Nucleus accumbens (tissue), 56 donors: ENCODE data around the gene APBA1.
"Not testable (repeated sequence)": the region's sequence is repeated elsewhere in the genome, so short reads cannot be mapped to it uniquely, and the experiment has no call there.

Experiments
- DNase-seq, 56 donors: peaks; one replicate each; lab custom pipeline; 2025; lab: John Stamatoyannopoulos, UW

APBA1 gene

DNA sequence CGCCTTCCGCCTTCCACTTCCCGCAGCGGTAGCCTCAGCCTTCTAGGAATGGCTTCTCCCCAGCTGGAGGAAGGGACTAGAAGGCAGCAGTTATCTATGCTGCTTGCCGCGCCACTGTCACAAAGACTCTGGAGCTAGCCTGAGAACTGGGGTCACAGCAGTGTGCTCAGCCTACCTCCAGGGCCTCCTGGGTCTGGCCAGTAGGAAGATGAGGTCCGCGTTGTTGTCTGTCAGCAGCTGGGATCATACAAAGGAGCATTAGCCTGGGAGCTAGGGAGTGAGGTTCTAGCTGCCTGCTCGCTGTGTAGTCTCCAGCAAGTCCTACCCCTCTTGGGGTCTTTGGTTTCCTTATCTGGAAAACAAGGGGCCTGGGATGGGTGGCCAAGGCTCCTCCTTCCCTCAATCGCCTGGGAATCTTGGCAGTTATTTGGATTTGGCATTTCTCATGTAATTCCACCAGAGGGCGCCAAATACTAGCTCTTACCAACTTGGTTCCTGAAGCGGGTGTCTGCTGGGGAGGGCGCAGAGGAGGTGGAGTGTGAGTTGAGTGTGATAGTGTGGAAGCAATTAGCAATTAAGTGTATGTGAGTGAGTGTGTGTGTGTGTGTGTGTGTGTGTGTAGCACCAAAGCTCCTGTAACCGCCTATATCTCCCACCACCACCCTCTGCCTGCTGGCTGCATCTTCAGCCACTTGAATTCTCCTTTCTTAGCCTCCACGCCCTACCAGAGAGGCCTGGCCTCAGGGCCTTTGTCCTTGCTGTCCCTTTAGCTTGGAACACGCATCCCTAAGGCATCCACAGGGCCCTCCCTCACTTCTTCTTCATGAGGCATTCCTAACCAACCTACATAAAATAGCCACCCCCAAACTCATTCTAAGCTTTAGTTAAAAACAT lies 250.0 kb downstream of the APBA1 start:
- peak in 49 of 56 donors; percentile 13 to 82 (median 49) for DNase-seq

DNA sequence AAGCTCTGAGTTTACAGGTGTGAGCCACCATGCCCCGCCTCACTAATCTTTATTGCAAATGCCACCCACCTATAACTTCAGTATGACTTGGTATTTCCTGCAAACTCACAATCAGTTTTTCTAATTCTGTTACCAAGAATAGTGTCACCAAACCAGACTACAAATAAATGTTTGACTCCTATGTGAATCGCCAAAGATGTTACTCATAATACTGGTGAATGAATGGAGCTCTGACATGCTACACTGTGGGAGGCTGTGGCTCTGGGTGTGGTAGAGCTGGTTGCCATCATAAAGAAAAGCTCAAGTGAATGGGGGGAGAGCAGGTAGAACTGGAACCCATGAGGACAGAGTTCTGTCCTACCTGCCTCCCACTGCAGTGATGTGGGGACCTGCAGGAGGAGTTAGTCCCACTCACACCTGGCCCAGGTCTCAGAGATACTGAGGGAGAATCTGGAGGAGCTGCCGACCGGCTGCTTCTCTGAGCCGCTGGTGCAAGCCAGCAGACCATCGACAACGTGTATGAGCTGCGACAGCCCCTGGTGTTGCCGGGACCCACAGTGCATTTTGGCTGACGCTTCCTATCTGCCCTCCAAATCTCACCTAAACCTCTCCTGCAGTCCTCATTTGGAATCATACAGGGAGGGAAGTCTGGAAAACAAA lies 251.4 kb downstream of the APBA1 start:
- no peak for DNase-seq

DNA sequence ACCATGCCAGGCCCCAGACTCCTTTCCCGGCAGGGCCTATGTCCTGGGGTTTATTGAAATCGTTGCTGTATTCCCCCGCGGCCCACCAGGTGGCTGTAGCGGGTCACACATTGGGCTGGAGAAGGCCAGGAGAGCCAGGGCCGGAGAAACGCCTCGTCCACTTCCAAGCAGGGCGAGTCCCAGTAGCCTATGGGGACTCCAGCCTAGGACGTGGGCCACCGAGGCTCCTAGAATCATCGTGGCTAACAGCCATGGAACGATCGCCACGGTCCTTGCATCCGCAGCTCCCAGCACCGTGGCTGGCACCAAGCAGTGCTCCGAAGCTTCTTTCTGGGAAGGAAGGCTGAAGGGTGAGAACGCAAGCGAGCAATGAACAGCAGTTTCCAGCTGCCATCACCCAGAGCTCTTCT lies 259.4 kb downstream of the APBA1 start:
- DNase-seq, result peak in 40 of 56 donors; percentile 8 to 74 (median 31)

DNA sequence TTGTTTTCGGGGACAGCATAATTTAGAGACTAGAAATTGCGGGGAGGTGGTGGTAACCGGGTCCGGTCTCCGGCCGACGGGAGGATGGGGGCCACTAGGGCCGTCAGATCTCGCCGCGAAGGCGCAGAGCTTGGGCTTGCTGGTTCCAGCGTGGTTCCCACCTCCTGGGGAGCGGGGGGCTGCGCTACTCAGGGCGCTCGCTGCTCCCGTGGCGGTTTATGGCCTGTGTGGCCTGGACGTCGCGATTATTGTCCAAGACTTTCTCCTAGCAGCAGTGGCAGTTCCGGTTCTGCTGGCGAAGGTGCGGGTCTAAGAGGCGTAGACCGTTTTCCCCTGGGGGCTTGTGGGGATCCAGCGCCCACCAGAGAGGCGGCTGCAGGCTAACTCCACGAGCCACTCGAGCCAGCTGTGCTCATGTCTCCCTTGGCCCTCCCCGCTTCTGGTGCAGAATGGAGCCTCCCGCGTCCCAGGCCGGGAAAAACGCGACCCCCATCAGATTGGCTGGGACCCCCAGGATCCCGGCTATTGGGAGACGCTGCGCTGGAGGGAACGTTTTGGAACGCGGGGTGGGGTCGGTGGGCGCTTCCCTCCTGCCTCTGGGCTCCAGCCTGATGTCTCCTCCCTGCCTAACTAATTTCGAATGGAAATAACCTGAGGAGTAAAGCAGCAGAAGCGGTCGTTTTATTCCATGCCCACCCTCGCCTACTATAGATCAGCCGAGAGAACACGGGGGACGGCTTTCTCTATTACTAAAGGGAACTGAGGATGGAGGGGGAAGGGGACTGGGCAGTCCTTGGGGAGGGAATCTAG lies 260.0 kb downstream of the APBA1 start:
- DNase-seq, result no peak

DNA sequence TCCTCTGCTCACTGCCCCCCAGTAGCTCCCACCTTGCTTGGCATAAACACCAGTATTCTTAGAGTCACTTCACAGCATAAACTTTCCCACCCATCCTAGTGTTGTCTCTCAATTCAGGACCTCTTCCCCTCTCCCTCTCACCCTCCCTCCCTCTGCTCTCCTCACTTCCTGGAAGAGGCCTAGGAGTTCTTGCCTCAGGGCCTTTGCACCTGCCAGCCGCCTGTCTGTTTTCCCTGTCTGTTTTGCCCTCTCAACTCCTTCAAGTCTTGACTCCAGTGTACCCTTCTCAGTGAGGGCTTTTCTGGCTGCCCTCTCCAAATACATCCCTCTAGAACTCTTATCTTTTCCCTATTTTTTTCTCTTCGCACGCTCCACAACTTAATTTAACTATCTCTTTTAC lies 260.9 kb downstream of the APBA1 start:
- no peak for DNase-seq

DNA sequence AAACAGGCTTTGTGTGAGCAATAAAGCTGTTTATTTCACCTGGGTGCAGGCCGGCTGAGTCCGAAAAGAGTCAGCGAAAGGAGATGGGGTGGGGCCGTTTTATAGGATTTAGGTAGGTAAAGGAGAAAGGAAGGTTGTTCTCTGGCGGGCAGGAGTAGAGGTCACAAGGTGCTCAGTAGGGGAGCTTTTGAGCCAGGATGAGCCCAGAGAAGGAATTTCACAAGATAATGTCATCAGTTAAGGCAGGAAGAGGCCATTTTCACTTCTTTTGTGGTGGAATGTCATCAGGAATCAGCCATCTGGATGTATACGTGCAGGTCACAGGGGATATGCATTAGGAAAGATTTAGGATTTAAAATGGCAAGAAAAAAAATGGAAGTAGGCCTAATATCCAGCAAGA lies 262.2 kb downstream of the APBA1 start:
- not testable (repeated sequence) for DNase-seq

DNA sequence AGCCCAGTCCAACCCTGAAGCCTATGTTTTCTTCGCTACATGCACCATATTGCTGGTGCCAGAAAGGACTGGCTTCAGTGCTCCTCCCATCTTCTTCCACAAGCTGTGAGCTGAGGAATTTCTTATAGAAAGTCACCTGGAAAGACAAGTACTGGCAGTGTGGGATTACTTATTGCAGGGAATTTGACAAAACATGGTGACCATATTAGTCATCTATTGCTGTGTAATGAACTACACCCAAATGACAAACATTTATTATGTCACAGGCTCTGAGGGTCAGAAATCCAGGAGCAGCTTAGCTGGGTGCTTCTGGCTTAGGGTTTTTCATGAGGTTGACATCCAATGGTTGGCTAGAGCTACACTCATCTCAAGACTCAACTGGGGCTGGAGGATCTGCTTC lies 271.7 kb downstream of the APBA1 start:
- DNase-seq, result no peak

DNA sequence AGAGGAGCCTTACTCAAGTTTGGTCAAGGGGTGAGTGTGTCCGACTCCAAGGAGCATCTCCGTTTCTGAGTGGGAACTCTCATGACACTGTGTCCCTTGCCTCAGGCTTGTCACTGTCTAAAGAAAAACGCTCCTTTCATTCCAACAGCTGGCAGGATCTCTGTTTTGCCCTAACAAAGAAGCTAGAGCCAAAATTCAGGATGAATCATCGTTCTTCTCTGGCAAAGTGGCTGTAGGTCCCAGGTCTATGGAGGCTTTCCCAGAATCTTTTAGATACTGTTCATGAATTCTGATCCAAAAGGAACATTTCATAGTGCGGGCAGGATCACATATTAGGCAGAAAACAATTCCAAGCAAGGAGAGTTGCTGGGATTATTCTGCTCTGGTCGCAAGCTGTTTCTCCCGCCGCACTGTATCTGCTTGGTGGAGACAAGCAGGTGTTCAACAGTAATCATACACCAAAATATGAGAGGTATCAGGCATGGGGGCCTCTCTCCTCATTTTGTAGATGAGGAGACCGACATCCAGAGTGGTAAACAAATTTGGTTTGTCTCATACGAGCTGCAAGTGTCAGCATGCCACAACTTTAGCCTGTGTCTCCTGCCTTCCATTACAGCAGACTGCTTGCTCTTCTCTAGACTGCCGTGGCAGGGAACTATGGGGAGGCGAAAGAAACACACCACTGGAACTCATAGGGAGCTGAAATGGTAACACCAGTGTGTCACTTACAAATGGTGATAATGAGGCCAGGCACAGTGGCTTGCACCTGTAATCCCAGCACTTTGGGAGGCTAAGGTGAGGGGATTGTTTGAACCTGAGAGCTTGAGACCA lies 274.6 kb downstream of the APBA1 start:
- peak in 8 of 56 donors; percentile 4 to 47 (median 6) for DNase-seq

DNA sequence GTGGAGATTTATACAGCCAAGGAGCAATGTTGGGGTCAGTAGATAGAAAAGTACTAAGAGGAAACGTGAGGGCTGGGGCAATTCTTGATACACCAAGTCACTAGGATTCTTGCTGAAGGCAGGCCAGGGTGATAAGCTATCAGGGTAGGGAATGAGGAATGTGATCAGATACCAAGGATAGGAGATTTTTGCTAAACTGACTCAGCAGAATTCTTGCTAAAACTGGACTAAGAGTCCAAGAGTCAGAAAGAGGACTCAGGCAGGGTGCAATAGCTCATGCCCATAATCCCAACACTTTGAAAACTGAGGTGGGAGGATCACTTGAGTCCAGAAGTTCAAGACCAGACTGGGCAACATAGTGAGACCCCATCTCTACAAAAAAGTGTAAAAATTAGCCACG lies 275.4 kb downstream of the APBA1 start:
- DNase-seq, result no peak

DNA sequence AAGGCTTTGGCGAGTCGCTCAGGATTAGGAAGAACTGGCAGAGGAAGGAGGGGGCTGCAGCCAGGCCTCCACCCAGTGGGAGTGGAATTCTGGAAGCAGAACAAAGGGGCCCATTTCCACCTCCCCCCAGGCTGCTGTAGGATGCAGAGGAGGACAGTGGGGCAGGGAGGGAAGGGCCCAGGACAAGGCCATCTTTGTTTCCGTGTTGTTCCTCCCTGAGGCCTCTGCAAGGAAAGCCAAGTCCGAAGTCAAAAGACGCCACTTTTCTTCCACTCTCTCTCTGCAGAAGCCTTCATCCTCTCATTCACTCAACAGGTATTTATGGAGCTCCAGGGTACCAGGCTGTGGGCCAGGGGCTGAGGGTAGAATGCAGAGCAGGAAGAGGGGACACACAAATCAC lies 276.5 kb downstream of the APBA1 start:
- DNase-seq, result peak in 29 of 56 donors; percentile 2 to 59 (median 24)

DNA sequence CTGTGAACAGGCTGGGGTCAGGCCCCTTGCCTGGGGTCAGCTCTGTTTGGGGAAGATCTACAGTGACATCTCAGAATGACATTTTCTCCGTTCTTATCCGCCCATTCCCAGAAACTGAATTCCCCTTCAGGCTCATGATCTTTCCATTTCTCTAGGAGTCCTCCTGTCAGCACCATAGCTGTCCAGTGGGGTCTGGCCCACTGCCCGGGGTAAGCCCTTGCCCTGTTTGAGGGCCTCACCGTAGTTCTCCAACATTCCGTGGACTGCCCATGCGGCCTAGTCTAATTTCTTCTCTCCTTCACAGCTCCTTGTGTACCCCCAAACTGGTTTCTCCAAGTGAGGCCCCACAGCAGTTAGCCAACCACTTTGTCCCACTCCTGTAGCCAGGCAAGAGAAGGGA lies 278.7 kb downstream of the APBA1 start:
- DNase-seq, result no peak

DNA sequence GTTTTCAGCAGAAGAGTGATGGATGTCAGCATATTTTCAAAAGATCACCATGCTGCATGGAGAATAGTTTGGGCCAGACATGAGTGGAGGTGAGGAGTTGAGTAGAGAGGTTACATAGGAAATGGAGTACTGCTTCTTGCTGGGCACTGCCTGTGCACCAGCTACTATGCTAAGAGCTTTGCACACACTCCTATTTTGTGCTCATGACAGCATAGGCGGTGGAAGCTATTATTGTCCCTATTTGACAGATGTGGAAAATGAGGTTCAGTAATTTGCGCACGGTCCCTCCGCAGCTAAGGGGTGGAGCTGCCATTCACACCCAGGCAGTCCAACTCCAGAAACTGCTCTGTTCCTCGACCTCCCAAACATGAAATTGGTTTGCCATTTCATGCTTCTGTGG lies 279.3 kb downstream of the APBA1 start:
- no peak for DNase-seq

DNA sequence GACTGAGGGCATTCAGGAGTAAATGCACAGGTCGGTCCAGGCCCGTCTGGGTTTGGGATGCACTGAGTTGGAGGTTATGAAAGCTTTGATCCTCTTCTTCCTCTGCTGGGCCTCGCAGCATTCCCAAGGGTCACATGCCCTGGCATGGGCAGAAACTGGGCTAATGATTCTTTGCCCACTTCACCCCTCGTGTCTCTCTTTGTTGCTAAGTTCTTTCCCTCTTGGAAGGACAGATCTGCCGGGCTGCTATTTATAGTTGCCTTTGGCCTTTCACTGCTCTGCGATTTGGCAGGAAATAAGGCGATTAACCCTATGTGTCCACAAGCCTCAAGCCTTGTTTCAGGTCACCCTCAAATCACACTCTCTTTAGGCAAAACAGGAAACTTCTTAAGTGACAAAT lies 280.2 kb downstream of the APBA1 start:
- DNase-seq, result peak in 23 of 56 donors; percentile 2 to 60 (median 28)

DNA sequence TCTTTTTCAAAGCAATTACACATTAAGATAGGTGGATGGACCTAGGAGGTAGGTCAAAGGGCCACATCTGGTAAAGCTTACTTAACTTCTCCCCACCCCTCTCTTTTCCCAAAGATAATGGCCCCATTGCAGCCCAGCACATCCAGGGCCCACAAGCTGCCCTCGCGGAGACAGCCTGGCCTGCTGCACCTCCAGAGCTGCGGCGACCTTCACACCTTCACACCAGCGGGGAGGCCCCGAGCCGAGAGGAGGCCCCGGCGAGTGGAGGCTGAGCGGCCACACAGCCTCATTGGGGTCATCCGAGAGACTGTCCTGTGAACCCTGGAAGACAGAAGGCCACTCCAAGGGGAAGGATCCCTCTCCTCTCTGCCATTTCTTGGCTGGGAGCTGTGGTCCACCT lies 280.7 kb downstream of the APBA1 start:
- no peak for DNase-seq

DNA sequence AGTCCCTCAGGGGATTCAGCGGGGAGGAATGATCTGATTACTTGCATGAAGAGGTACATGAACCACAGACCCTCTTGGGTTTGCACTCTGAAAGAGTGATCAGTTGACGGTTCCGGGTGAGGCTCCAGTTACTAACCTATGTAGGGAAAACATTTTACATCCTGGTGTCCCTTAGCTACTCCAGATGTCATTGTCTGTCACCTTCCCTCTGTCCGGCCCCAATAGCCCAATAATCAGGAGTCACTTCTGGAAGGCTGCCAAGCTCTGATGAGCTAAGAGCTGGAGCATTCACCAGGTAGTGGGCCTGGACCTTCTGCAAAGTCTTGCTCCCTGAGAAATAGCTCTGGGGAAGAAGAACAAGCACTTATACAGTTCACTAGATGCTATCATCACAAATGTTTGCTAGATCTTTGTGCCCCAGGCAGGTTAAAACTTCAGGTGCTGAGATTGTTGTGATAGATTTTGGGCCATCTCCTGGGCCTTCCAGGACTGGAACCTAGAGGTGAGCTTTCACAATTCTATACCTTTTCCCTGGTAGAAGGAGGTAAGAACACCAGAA lies 282.7 kb downstream of the APBA1 start:
- no peak for DNase-seq

DNA sequence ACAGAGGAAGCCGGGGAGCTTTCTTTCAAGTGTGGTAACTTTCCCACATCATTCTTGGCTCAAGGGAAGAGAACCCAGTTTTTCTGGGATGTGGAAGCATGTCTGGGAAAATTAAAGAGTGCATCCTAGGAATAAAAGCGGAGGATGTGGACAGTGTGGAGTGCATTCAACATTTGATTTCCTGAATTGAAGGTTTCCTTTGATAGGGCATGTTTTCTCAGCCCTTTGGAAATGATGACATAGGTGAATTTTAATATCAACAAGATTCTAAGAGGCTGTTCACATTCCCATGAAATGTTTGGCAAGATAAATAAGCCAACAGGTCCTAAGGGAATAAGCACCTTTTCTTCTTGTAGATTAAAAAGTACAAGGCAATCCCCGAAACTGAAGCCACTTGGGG lies 283.6 kb downstream of the APBA1 start:
- no peak for DNase-seq

DNA sequence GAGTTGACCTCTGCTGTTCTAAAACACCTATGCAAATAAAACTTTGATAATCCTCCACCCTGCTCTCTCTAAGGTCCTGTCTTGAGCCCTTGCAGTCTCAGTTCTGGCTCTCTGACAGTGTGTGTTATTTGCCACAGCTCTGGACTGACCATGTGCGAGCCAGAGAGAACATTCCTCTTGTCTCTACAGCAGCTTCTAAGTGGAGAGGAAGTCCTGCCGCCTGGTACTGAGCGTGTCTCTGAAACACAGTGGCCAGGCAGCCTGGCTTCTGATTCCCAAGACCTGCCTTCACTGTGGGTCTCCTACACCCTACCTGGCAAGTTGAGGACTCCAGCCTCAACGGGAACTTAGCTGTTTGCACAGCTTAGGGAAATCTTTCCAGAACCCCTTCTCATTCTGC lies 285.5 kb downstream of the APBA1 start:
- DNase-seq, result no peak

DNA sequence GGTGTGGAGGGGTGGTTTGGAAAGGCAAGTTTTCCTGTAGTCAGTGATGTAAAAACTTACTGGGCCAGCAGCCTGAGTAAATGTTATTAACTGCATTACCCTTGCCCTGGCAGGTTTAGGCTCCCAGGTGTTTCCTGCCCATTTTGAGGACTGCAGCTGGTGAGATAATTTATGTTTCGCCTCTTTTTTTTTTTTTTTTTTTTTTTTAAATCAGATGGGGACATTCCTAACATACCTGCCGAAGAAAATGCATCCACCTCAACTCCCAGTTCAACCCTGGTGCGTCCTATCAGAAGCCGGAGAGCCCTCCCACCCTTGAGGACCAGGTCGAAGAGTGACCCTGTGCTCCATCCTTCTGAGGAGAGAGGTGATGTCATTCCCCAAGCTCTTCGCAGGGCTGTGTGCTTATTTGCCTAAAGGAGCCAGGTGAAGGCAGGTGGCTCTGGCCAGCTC lies 286.6 kb downstream of the APBA1 start:
- no peak for DNase-seq

DNA sequence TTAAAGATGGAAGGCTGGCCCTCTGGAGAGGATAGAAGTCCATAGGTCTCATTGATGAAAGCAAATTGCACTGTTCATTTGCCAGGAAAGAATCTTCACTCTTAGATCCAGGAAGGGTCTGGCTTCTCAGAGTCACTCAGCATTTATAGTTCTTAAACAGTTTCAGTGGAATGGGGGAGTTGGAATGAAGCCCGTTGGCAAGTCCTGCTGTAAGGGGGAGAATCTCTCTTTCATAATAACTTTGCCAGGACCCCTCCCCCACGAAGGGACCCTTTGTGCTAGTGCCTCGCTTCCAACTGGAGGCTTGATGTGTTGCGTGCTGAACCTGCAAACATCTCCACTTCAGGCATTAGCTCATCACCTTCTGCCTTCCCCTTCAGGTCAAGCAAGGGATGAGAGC lies 290.0 kb downstream of the APBA1 start:
- no peak for DNase-seq

DNA sequence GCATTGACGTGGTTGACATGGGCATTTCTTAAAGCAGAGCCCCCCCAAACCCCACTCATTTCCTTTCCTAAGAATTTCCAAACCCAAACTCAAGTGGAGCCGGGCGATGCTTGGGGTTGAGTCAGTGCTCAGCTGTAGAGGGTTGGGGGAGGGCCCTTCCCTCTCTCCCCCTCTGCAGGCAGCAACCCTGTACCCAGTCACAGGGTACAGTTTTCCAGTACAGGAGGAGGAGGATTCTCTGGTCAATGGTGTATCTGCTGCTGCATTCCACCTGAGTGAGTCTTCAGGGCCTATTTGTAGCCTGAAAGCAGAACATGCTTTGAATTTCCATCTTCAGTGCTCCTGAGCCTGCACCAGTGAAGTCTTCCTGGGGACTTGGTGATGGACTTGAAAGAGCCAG lies 291.4 kb downstream of the APBA1 start:
- no peak for DNase-seq
